Keratinocyte (primary cell): ENCODE measurements around the gene S100A14. TPM values are rescaled to one million over a fixed set of nuclear protein-coding genes. Genes with fewer than 3 reads are reported as not detected.

Experiments
- DNase-seq: peaks from one replicate; pipeline ENCODE4 v3.0.0-alpha.2; 2011; ENCODE audit warnings: low read depth, missing footprints, low spot score
- FAIRE-seq: peaks from 2 replicates; lab custom pipeline; 2011; peaks lifted over from hg19 to GRCh38; lab: Jason Lieb, UNC
- H2AFZ ChIP-seq: 2 replicates; pipeline ENCODE4 v1.6.0; 2012; ENCODE audit warnings: low read length, control low read depth, inconsistent platforms; ENCODE audit not compliant: control insufficient read depth
- H3K27ac ChIP-seq: 2 replicates; pipeline ENCODE4 v1.5.1; 2011; ENCODE audit warnings: low read length; ENCODE audit not compliant: control insufficient read depth, insufficient read depth
- H3K27me3 ChIP-seq: 3 replicates; pipeline ENCODE4 v1.6.0; 2011; ENCODE audit warnings: low read length; ENCODE audit not compliant: control insufficient read depth, insufficient read depth; ENCODE audit errors: extremely low read depth
- H3K36me3 ChIP-seq, 2 experiments: 2 replicates in 1 of 2; 3 replicates in 1 of 2; pipeline ENCODE4 v1.5.1; 2011; ENCODE audit warnings: low read length in 2 of 2, mild to moderate bottlenecking in 1 of 2; ENCODE audit not compliant: control insufficient read depth in 2 of 2, insufficient read depth in 2 of 2; ENCODE audit errors: extremely low read depth in 1 of 2
- H3K4me1 ChIP-seq: 3 replicates; pipeline ENCODE4 v1.5.1; 2011; ENCODE audit warnings: low read length; ENCODE audit not compliant: control insufficient read depth, insufficient read depth; ENCODE audit errors: extremely low read depth
- H3K4me2 ChIP-seq: 3 replicates; pipeline ENCODE4 v1.6.0; 2011; ENCODE audit warnings: low read depth, low read length; ENCODE audit not compliant: control insufficient read depth, insufficient read depth; ENCODE audit errors: extremely low read depth
- H3K4me3 ChIP-seq, 3 experiments: fragments of 200-600 bp in 1 of 3; sonication (generic) in 1 of 3; 2 replicates in 2 of 3; 3 replicates in 1 of 3; pipeline ENCODE4 v1.5.1; 2011 to 2016; ENCODE audit warnings: low read length in 3 of 3, mild to moderate bottlenecking in 3 of 3, control low read depth in 2 of 3, inconsistent platforms in 1 of 3, low read depth in 1 of 3, mixed read lengths in 1 of 3, mixed run types in 1 of 3, moderate library complexity in 1 of 3; ENCODE audit not compliant: control insufficient read depth in 2 of 3, insufficient read depth in 2 of 3; ENCODE audit errors: extremely low read depth in 1 of 3
- H3K79me2 ChIP-seq: 2 replicates; pipeline ENCODE4 v1.6.0; 2012; ENCODE audit warnings: low read length; ENCODE audit not compliant: control insufficient read depth, insufficient read depth
- H3K9ac ChIP-seq: 3 replicates; pipeline ENCODE4 v1.6.0; 2011; ENCODE audit warnings: low read length; ENCODE audit not compliant: control insufficient read depth, insufficient read depth; ENCODE audit errors: extremely low read depth
- H3K9me1 ChIP-seq: 3 replicates; pipeline ENCODE4 v1.6.0; 2011; ENCODE audit warnings: low read length; ENCODE audit not compliant: control insufficient read depth, insufficient read depth; ENCODE audit errors: extremely low read depth
- H3K9me3 ChIP-seq: 2 replicates; pipeline ENCODE4 v1.5.1; 2012; ENCODE audit warnings: low read depth, low read length; ENCODE audit not compliant: control insufficient read depth
- H4K20me1 ChIP-seq: 3 replicates; pipeline ENCODE4 v1.6.0; 2011; ENCODE audit warnings: low read length; ENCODE audit not compliant: control insufficient read depth, insufficient read depth; ENCODE audit errors: extremely low read depth
- CTCF ChIP-seq, 3 experiments: IDR thresholded peaks in 1 of 3; conservative IDR thresholded peaks in 1 of 3; optimal IDR thresholded peaks in 1 of 3; 2 replicates in 2 of 3; 3 replicates in 1 of 3; pipeline versions ENCODE3 to v1.5.1; 2011; ENCODE audit warnings: low read length in 3 of 3, mild to moderate bottlenecking in 3 of 3, moderate library complexity in 2 of 3, control low read depth in 1 of 3, inconsistent platforms in 1 of 3; ENCODE audit not compliant: insufficient read depth in 2 of 3; ENCODE audit errors: extremely low read depth in 1 of 3
- EZH2 ChIP-seq: IDR thresholded peaks from one replicate; pipeline ENCODE4 v1.6.1; 2012; ENCODE audit warnings: inconsistent platforms, mild to moderate bottlenecking, low read length, moderate library complexity
- dilution Hi-C: fragments of 300-500 bp; cut with MboI; formaldehyde crosslinking; loops from one replicate; pipeline ENCODE4 v1.7.0; 2020; ENCODE audit warnings: low sequenced_read_pairs; ENCODE audit not compliant: extremely low pct_ligation_motif_present
- polyA plus RNA-seq, 5 experiments: library from polyadenylated mRNA; depleted of rRNA in 3 of 5; stranded (reverse) in 3 of 5; stranded (forward) in 1 of 5; unstranded in 1 of 5; fragments of >200 nt; gene quantifications; 1 replicate in 1 of 5; 2 replicates in 3 of 5; 3 replicates in 1 of 5; pipeline versions ENCODE4 v1.2.1 to v1.2.3, GENCODE V29; 2011 to 2012; ENCODE audit warnings: missing spikeins in 2 of 5, low read depth in 1 of 5, low replicate concordance in 1 of 5

Gene S100A14
- polyA plus RNA-seq, 1 donor (not counting 4 experiments of a cell fraction or from before 2014, with no cell fraction given): 1,394 TPM

GRCh38 chr1:153638261-153638660 lies 22.1 kb upstream of the S100A14 start:
- no peak overlapping the region for H3K4me2 ChIP-seq
- FAIRE-seq (no peak), DNase-seq (no peak)
- H3K27me3 ChIP-seq: no peaks in the 10 kb centered on the region
- H3K27ac ChIP-seq: no peak overlapping the region
- H3K9me3 ChIP-seq: no peaks in the 10 kb centered on the region
- peaks cover 31 to 67% of the 10 kb centered on the region in 2 experiments for H3K36me3 ChIP-seq
- peaks cover 6% of the 10 kb centered on the region for H4K20me1 ChIP-seq
- dilution Hi-C loops: no loop called here
- no peaks in the 10 kb centered on the region for H3K9me1 ChIP-seq
- TF ChIP-seq EZH2 (no peak), CTCF (optimal IDR thresholded peaks at IDR 0.05 in 1 of 3, IDR thresholded peaks at IDR 0.05 in 1 of 3, conservative IDR thresholded peaks at IDR 0.05 in 1 of 3; ENCODE audit: extremely low read depth in 1 of 3, insufficient read depth in 2 of 3, low read length in 3 of 3) (no peak)
- H3K79me2 ChIP-seq: peaks cover 60% of the 10 kb centered on the region
- peaks cover 10% of the 10 kb centered on the region for H3K4me1 ChIP-seq
- H3K4me3 ChIP-seq: no peak overlapping the region
- no peak overlapping the region for H3K9ac ChIP-seq
- no peak overlapping the region for H2AFZ ChIP-seq

DNA sequence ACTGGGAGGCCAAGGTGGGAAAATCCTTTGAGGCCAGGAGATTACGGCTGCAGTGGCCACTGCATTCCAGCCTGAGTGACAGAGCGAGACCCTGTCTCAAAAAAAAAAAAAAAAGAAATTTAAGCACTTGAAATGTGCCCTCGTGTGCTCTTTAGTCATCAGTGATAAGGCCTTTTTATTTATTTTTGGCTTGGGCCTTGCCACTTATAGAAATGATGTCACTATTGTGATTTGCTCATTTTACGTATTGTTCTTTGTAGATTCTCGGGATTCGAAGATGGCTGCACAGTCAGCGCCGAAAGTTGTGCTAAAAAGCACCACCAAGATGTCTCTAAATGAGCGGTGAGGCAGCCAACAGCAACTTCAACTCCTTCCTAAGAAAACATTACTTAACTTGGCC lies 20.2 kb upstream of the S100A14 start:
- no peak overlapping the region for H3K9ac ChIP-seq
- H3K79me2 ChIP-seq: peaks cover 51% of the 10 kb centered on the region
- no peaks in the 10 kb centered on the region for H3K9me3 ChIP-seq
- peak overlapping the region; percentile 0 for H3K4me2 ChIP-seq
- H2AFZ ChIP-seq: no peak overlapping the region
- H4K20me1 ChIP-seq: peaks cover 2% of the 10 kb centered on the region
- DNase-seq: no peak
- H3K27ac ChIP-seq: no peak overlapping the region
- FAIRE-seq: no peak
- no peak overlapping the region for H3K4me3 ChIP-seq
- no peaks in the 10 kb centered on the region for H3K27me3 ChIP-seq
- H3K4me1 ChIP-seq: peaks cover 13% of the 10 kb centered on the region
- no peaks in the 10 kb centered on the region for H3K9me1 ChIP-seq
- no peak for TF ChIP-seq EZH2
- TF ChIP-seq CTCF (optimal IDR thresholded peaks at IDR 0.05 in 1 of 3, IDR thresholded peaks at IDR 0.05 in 1 of 3, conservative IDR thresholded peaks at IDR 0.05 in 1 of 3; ENCODE audit: extremely low read depth in 1 of 3, insufficient read depth in 2 of 3, low read length in 3 of 3): no peak
- peaks cover 21 to 48% of the 10 kb centered on the region in 2 experiments for H3K36me3 ChIP-seq
- dilution Hi-C loops: no loop called here
